DMS79 (cell line): ENCODE results near the gene RBM20.
A peak's percentile ranks its signal among the peaks of the same experiment; 100 is the strongest.
"Not testable (repeated sequence)": the region's sequence is repeated elsewhere in the genome, so short reads cannot be mapped to it uniquely, and the experiment has no call there.

Experiments used
- DNase-seq: peaks from one replicate; lab custom pipeline; 2025; lab: John Stamatoyannopoulos, UW

Gene RBM20

DNA sequence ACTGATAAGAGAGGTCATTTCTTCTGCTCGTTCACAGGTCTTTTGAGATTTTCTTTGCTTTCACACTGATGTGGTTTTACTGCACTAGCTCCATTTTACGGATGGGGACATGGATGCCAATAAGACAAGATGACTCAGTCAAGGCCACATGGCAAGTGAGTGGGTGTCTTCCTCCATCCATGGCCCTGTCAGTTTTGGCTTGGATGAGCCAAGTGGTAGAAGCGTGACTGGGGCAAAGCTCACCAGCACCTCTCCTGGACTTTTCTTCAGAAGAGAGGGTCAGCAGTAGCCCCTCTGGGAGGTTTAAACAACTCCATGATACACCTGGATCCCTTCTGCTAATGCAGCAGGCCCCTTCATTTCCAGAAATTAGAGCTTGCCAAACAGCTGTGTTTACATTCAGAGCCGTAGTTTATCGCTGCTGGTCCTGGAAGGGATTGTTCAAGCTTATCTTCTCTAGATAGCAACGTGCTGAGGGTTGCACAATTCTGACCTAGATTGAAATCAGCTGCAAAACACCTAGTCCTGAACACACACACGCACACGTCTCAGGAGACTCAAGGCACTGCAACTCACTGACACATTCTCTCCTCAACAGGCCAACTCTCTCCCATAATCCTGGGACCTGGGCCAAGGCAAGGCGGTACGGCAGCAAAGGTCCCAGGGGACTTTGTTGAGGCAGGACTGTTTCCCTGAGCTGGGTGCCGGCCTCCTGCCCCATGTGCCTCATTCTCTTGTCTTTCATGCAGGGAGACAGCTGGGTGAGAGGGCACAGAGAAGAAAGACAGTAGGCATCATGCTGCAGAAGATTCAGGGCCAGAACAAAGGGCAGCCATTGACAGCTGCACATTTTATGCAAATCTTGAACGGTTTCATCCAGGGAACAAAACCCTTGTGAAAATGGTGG is 213.4 kb downstream of the RBM20 start:
- DNase-seq, result peak; percentile 31

DNA sequence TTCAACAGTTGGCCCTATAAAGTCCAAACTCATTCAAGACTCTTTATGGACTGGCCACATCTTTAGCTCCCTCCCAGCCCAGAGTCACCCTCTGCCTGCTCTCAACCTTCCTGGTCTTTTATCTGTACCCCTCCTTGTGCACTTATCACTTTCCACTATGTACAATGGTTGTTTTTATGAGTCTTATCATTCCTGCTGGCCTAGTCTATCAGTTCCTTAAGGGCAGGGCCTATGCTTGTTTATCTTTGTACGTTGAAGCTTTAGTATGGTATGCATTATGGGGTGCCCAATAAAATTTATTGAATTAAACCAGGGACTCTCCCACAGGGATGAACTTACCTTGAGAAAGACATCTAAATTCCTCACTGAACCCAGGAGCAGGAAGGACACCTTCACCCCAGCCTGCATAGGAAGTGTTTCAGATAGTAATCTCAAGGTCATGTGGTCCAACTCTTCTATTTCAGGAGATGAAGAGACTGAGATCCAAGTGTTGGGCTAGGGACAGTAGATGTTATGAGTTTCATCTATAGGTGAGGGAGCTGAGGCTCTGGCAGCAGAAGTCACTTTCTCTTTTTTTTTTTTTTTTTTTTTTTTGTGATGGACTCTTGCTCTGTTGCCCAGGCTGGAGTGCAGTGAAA is 214.3 kb downstream of the RBM20 start:
- DNase-seq, result no peak

GRCh38 chr10:110859206-110859972 is 215.3 kb downstream of the RBM20 start:
- DNase-seq, result no peak

- DNase-seq, result no peak
These were observed 215.8 kb downstream of the RBM20 start for GRCh38 chr10:110859973-110860376.

- no peak for DNase-seq
These were observed 216.6 kb downstream of the RBM20 start for GRCh38 chr10:110860576-110861241.

GRCh38 chr10:110861476-110861875 is 217.3 kb downstream of the RBM20 start:
- no peak for DNase-seq

DNA sequence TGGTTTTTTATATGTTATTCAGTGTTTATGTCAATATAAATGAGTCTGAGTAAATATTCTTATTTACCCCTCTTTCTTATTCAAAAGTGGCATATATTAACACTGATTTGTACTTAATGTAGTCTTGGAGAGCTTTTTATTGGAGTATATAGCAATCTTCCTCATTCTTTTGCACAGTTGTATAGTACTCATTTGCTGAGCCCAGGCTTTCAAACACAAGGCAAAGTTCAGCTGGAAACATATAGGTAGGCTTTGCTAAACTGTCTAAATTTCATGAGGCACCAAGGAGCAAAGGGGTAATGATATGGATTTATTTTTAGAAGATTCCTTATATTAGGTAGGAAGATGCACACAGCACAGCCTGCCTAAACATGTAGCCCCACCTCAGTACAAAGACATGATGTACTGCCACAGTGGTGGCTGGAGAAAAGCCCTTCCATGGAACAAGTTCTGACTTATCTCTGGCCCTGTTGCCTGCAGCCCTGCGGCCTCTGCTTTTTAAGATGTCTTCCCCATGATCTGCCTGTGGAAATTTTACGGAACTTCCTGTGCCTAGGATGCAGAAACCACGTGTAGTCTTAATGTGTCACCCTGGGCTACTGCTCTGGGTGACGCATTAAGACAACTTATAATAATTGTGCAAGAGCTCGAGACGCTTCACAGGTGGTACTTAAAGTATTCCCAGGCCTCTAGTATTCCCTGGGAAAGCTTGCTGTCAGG is 218.0 kb downstream of the RBM20 start:
- no peak for DNase-seq

- no peak for DNase-seq
These were observed 218.8 kb downstream of the RBM20 start for GRCh38 chr10:110862961-110863360.

DNA sequence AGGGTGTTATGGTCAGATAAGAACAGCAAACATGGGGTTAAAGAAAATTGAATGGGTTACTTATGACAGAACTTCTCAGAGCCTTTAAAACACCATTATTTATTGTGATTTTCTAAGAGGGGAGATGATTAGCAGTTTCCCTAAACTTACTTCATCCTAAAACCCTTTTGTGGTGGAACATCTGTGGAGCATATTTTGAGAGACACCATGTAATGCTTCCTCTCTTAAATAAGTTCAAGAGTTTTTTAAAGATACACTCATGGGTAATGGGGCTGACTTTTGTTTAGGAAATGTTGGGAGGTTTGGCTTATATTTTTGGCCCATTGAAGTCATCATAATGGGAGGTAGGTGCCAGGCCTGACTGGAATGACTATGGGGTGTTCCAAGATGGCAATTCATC is 219.2 kb downstream of the RBM20 start:
- no peak for DNase-seq

- no peak for DNase-seq
These were observed 219.8 kb downstream of the RBM20 start for GRCh38 chr10:110863956-110864355.

DNA sequence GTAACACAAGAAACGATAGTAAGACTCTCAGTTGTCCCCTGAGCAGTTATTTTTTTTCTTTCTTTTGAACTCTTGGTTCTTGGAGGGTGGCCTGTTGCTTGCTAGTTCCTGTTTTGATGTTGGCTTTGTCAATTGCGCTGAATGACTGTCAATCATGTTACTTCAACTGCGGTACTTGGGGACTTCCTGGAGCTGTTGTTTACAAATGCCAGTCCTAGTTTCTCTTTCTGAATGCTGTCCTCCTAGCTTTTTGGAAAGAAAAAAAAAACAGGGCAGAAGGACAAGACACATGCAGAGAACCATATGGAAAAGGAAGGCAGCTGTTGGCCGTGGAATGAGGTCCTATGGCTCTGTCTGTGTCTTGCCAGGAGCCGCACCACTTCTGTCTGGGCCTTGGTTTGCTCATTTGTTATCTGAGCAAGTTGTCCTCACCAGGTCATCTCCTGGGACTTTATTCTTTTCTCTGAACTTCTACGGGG is 220.6 kb downstream of the RBM20 start:
- no peak for DNase-seq

DNA sequence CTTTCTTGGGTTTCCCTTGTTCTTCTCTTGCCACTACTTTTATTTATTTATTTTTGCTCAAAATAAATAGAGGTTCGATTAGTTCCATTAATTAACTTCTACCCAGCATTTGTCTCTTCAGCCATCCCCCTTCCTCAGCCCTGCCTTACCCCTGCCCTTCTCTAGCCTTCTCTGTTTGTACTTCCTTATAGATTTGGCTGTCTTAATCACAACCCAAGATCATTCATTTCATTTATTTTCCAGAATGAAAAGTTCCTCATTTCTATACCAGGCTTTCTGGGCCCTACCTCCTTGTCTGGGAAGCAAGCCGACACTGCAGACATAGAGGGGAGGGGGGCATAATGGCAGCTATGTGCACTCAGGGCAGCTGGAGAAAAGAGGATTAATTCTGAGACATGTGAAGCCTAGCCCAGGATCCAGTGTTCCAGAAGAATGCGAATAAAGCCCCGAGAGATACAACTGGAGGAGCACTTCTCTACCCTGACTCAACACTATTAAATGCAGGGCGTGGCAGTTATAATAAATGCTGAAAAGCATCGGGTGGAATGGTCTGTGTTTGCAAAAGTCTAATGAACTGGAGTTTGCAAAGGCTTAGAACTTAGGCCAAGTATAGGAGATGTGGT is 221.2 kb downstream of the RBM20 start:
- no peak for DNase-seq

GRCh38 chr10:110865809-110866482 is 221.8 kb downstream of the RBM20 start:
- no peak for DNase-seq

GRCh38 chr10:110867011-110867806 is 223.1 kb downstream of the RBM20 start:
- not testable (repeated sequence) for DNase-seq

- no peak for DNase-seq
These were observed 223.8 kb downstream of the RBM20 start for GRCh38 chr10:110867807-110868465.

GRCh38 chr10:110868981-110869380 is 224.8 kb downstream of the RBM20 start:
- DNase-seq, result no peak

DNA sequence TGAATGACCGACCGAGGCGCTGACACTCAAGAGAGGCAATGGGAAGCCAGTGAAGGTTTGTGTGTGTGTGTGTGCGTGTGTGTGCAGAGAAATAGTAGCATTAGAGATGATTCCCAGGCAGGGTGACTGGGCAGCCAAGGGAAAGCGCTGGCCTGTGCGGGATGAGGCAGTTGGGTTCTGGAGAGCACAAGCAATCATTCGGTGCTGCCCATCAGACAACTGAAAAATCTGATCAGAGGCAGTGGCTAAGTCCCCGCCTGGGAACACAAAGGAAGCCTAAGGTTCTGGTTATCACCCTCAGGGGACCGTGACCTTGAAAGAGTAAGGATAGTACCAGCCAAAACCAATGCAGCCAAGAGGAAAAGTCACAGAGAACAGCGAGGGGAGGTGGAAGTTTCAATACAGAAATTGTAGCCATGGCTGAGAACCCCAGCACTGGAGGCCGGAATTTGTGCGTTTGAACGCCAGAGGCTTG is 226.7 kb downstream of the RBM20 start:
- DNase-seq, result no peak

DNA sequence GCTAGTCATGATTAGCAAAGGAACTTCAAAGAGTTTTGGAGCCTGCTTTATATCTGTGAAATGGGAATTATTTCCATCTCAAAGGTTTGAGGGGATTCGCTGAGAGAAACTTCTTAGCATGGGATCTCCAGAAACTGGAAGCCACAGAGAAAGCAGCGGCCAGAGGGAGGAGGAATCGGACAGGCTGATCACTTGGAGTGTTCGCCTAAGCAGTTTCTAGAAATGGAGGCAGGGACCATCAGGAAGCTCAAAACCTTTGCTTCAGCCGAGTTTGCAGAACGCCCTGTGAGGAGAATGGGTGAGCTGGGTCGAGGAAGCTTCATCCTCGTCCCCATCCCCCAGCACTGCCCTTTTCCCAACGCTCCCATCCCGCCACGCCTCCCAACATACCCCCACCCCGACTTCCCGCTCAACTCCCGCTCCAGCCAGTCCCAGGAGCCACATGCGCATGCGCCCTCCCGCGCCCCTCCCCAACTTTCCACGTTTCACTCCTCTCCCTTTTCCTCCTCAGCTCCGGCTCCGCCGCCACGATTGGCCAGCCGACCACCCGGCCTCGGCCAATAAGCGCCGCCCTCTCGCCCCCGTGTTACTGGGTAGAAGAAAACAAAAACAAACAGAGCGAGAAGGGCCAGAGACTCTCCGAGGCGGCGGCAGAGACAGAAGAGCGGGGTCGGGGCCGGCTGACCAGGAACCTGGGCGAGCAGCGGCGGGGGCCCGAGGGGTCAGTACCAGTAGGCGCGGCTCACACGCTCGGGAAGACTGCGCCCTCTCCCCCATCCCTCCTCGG is 227.4 kb downstream of the RBM20 start, which contains the start of gene PDCD4:
Gene PDCD4 (plus strand): TSS at position 631 of the 787 bp plus-strand sequence. CDS start 4,100 bp downstream, outside the sequence.
- peak; percentile 86 for DNase-seq
